HepG2 (cell line): ENCODE data around the gene PRDX5.

Source experiments
- ATF1 ChIP-seq: IDR thresholded peaks from 2 replicates; pipeline ENCODE4 v1.6.1; 2016; ENCODE audit warnings: mild to moderate bottlenecking, control low read depth
- BHLHE40 ChIP-seq: IDR thresholded peaks from 2 replicates; pipeline ENCODE4 v1.6.1; 2011; ENCODE audit warnings: low read length, improper control_type of control experiment
- KLF16 ChIP-seq, 2 experiments: sonication (generic) in 1 of 2; formaldehyde crosslinking in 1 of 2; IDR thresholded peaks; 2 replicates each; pipeline versions ENCODE4 v1.6.1 to v1.8.0; 2016 to 2023; ENCODE audit warnings: missing genetic modification reagents in 2 of 2, missing compliant biosample characterization in 1 of 2
- POLR2A ChIP-seq, 2 experiments: IDR thresholded peaks; 2 replicates each; pipeline ENCODE4 v1.6.1; 2011; ENCODE audit warnings: low read depth in 2 of 2, low read length in 2 of 2, mild to moderate bottlenecking in 1 of 2, moderate library complexity in 1 of 2; ENCODE audit not compliant: insufficient read depth in 1 of 2
- ZBTB38 ChIP-seq: sonication (generic); formaldehyde crosslinking; IDR thresholded peaks from 2 replicates; pipeline ENCODE4 v1.5.1; 2020; ENCODE audit warnings: mild to moderate bottlenecking, missing genetic modification reagents
- ZFP41 ChIP-seq: sonication (generic); formaldehyde crosslinking; IDR thresholded peaks from 2 replicates; pipeline ENCODE4 v1.4.0; 2020; ENCODE audit warnings: mild to moderate bottlenecking, missing genetic modification reagents, borderline replicate concordance
- TF ChIP-seq, protein P1 (sequence below): sonication (generic); formaldehyde crosslinking; IDR thresholded peaks from 2 replicates; pipeline ENCODE4 v1.4.0; 2020; ENCODE audit warnings: missing genetic modification reagents
- TF ChIP-seq, protein P2 (sequence below): sonication (generic); formaldehyde crosslinking; IDR thresholded peaks from 2 replicates; pipeline ENCODE4 v1.5.0; 2020; ENCODE audit warnings: mild to moderate bottlenecking, missing genetic modification reagents, moderate library complexity
- TF ChIP-seq, protein P3 (sequence below): fragments of 450-650 bp; IDR thresholded peaks from 2 replicates; pipeline ENCODE4 v1.6.1; 2017; ENCODE audit warnings: mild to moderate bottlenecking

DNA sequence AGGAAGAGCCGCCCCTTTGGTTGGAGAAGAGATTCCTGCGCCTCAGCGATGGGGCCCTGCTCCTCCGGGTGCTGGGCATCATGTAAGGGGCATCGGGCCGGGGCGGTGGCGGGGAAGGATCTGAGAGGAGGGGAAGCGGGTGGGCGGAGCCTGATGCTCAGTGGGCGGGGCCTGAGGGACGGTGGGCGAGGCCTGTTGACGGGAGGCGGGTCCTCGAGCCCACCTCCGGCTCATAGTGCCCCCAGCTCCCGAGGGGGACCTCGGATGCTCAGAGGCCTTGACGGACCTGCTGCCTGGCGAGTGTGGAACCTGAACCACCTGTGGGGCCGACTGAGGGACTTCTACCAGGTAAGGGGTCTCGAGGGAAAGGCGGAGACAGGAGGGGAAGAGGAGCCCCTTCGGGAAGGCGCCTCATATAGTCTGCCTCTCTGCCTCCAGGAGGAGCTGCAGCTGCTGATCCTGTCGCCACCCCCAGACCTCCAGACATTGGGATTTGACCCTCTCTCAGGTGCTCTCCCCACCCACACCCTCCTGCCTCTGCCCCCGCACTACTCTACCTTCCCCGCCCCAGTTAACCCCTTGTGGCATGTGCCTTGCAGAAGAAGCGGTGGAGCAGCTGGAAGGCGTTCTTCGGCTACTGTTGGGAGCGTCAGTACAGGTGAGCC is 22.9 kb downstream of the PRDX5 start:
- TF ChIP-seq ATF1 (CRISPR knock-in tag) (no peak), ZFP41 (CRISPR knock-in tag) (no peak), KLF16 (CRISPR knock-in tag; IDR thresholded peaks at IDR 0.05) (no peak), POLR2A (IDR thresholded peaks at IDR 0.05; ENCODE audit: insufficient read depth in 1 of 2, low read depth in 2 of 2, low read length in 2 of 2) (no peak), ZBTB38 (CRISPR knock-in tag) (no peak), BHLHE40 (no peak)
- TF ChIP-seq, protein P1, sequence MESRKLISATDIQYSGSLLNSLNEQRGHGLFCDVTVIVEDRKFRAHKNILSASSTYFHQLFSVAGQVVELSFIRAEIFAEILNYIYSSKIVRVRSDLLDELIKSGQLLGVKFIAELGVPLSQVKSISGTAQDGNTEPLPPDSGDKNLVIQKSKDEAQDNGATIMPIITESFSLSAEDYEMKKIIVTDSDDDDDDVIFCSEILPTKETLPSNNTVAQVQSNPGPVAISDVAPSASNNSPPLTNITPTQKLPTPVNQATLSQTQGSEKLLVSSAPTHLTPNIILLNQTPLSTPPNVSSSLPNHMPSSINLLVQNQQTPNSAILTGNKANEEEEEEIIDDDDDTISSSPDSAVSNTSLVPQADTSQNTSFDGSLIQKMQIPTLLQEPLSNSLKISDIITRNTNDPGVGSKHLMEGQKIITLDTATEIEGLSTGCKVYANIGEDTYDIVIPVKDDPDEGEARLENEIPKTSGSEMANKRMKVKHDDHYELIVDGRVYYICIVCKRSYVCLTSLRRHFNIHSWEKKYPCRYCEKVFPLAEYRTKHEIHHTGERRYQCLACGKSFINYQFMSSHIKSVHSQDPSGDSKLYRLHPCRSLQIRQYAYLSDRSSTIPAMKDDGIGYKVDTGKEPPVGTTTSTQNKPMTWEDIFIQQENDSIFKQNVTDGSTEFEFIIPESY = 0 out of 2 replicates have a peak, but pooled peaks have one; percentile 60
- TF ChIP-seq, protein P2, sequence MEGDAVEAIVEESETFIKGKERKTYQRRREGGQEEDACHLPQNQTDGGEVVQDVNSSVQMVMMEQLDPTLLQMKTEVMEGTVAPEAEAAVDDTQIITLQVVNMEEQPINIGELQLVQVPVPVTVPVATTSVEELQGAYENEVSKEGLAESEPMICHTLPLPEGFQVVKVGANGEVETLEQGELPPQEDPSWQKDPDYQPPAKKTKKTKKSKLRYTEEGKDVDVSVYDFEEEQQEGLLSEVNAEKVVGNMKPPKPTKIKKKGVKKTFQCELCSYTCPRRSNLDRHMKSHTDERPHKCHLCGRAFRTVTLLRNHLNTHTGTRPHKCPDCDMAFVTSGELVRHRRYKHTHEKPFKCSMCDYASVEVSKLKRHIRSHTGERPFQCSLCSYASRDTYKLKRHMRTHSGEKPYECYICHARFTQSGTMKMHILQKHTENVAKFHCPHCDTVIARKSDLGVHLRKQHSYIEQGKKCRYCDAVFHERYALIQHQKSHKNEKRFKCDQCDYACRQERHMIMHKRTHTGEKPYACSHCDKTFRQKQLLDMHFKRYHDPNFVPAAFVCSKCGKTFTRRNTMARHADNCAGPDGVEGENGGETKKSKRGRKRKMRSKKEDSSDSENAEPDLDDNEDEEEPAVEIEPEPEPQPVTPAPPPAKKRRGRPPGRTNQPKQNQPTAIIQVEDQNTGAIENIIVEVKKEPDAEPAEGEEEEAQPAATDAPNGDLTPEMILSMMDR (CRISPR knock-in tag) = no peak
- TF ChIP-seq, protein P3, sequence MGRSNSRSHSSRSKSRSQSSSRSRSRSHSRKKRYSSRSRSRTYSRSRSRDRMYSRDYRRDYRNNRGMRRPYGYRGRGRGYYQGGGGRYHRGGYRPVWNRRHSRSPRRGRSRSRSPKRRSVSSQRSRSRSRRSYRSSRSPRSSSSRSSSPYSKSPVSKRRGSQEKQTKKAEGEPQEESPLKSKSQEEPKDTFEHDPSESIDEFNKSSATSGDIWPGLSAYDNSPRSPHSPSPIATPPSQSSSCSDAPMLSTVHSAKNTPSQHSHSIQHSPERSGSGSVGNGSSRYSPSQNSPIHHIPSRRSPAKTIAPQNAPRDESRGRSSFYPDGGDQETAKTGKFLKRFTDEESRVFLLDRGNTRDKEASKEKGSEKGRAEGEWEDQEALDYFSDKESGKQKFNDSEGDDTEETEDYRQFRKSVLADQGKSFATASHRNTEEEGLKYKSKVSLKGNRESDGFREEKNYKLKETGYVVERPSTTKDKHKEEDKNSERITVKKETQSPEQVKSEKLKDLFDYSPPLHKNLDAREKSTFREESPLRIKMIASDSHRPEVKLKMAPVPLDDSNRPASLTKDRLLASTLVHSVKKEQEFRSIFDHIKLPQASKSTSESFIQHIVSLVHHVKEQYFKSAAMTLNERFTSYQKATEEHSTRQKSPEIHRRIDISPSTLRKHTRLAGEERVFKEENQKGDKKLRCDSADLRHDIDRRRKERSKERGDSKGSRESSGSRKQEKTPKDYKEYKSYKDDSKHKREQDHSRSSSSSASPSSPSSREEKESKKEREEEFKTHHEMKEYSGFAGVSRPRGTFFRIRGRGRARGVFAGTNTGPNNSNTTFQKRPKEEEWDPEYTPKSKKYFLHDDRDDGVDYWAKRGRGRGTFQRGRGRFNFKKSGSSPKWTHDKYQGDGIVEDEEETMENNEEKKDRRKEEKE = no peak
